Neural progenitor cell (in vitro differentiated cells): Measurements from ENCODE around the gene SPSB4.

Experiments
- CTCF ChIP-seq: fragments of 200-600 bp; sonication (generic); IDR thresholded peaks from 2 replicates; pipeline ENCODE4 v1.5.1; 2017; ENCODE audit warnings: antibody characterized with exemption, mild to moderate bottlenecking
- EZH2 ChIP-seq: fragments of 200-600 bp; sonication (generic); IDR thresholded peaks from 2 replicates; pipeline ENCODE4 v1.6.1; 2017; ENCODE audit warnings: antibody characterized with exemption, mild to moderate bottlenecking, moderate library complexity
- EZH2phosphoT487 ChIP-seq: fragments of 200-600 bp; sonication (generic); IDR thresholded peaks from 2 replicates; pipeline ENCODE4 v1.6.1; 2017; ENCODE audit warnings: antibody characterized with exemption

GRCh38 chr3:141095546-141095937, 44.4 kb downstream of the SPSB4 start:
- no peak for TF ChIP-seq CTCF
- no peak for TF ChIP-seq EZH2
- TF ChIP-seq EZH2phosphoT487: no peak
